ENCODE data around the gene TMEM201. TPM values are rescaled to one million over a fixed set of nuclear protein-coding genes. Genes with fewer than 3 reads are reported as not detected.

The TMEM201 gene
- total and polyA plus RNA-seq, 4 experiments from 2014 or later, result 0.41 to 12.9 (median 7.3) TPM

- H3K4me1 Mint-ChIP-seq, result peaks cover 29 to 85% (median 52%) of the 10 kb centered on the region in 4 donors
- DNase-seq, result peak; percentile 73 to 82 (median 78)
- peaks cover 0 to 2% (median 0%) of the 10 kb centered on the region in 8 donors for H3K9me3 Mint-ChIP-seq
- H3K27me3 Mint-ChIP-seq, result no peaks in the 10 kb centered on the region
- no peaks in the 10 kb centered on the region for H3K36me3 ChIP-seq (ENCODE audit: insufficient read depth, low read length)
- CTCF ChIA-PET (ENCODE audit: partially characterized antibody), result interaction anchor here (0.7 to 7.8 kb wide), 10 partner anchors 13 to 239 kb away, joined by 3 to 219 read pairs (median 18); partner anchors contain the start of gene PIK3CD
- peaks cover 78% of the 10 kb centered on the region for H3K4me1 ChIP-seq (ENCODE audit: insufficient read depth, low read length)
- H3K27ac ChIP-seq (ENCODE audit: low read depth, low read length), result peak overlapping the region; percentile 75
- H3K27me3 ChIP-seq (ENCODE audit: insufficient read depth, low read length), result no peaks in the 10 kb centered on the region
- H3K27ac Mint-ChIP-seq, result peak overlapping the region; percentile 81 to 98 (median 88)
- H3K4me3 Mint-ChIP-seq, result peak overlapping the region; percentile 87 to 96 (median 92)
- intact Hi-C loops (cut with micrococcal nuclease), result loop anchor here (1.0 to 5.0 kb wide), 6 partner anchors 23 to 313 kb away; partner anchors contain the start of genes CLSTN1, LZIC, NMNAT1 and TMEM201
- no peaks in the 10 kb centered on the region for H3K9me3 ChIP-seq (ENCODE audit: control insufficient read depth in 1 of 2, low read length in 2 of 2)
- POLR2A ChIA-PET (ENCODE audit: partially characterized antibody), result interaction anchor here (0.6 to 21.8 kb wide), 26 partner anchors 8 to 751 kb away, joined by 3 to 658 read pairs (median 6); partner anchors contain the start of genes CLSTN1, CTNNBIP1, ENO1 and LZIC
- peaks cover 13 to 27% of the 10 kb centered on the region in 2 donors for H3K36me3 Mint-ChIP-seq
- peak overlapping the region; percentile 95 for H3K4me3 ChIP-seq (ENCODE audit: low read length in 2 of 2)
Observed at GRCh38 chr1:9629445-9630201, 40.9 kb downstream of the TMEM201 start.

- CTCF ChIA-PET (ENCODE audit: partially characterized antibody), result interaction anchor here (0.6 to 7.8 kb wide), 12 partner anchors 13 to 238 kb away, joined by 3 to 219 read pairs (median 4); partner anchors contain the start of gene PIK3CD
- no peaks in the 10 kb centered on the region for H3K27me3 Mint-ChIP-seq
- H3K4me3 Mint-ChIP-seq, result peak overlapping the region; percentile 87 to 96 (median 92)
- intact Hi-C loops (cut with micrococcal nuclease), result no loop called here
- H3K4me1 Mint-ChIP-seq, result peaks cover 36 to 94% (median 60%) of the 10 kb centered on the region in 4 donors
- H3K27ac Mint-ChIP-seq, result peak overlapping the region; percentile 81 to 98 (median 88)
- H3K9me3 Mint-ChIP-seq, result peaks cover 0 to 2% (median 0%) of the 10 kb centered on the region in 8 donors
- POLR2A ChIA-PET (ENCODE audit: partially characterized antibody), result interaction anchor here (0.8 to 21.8 kb wide), 14 partner anchors 13 to 193 kb away, joined by 3 to 658 read pairs (median 8); partner anchors contain the start of genes CLSTN1 and PIK3CD
- peak overlapping the region; percentile 95 for H3K4me3 ChIP-seq (ENCODE audit: low read length in 2 of 2)
- H3K36me3 Mint-ChIP-seq, result peaks cover 19 to 34% of the 10 kb centered on the region in 2 donors
- DNase-seq, result peak; percentile 35 to 47 (median 42)
- H3K27me3 ChIP-seq (ENCODE audit: insufficient read depth, low read length), result no peaks in the 10 kb centered on the region
- no peaks in the 10 kb centered on the region for H3K9me3 ChIP-seq (ENCODE audit: control insufficient read depth in 1 of 2, low read length in 2 of 2)
- peaks cover 7% of the 10 kb centered on the region for H3K36me3 ChIP-seq (ENCODE audit: insufficient read depth, low read length)
- H3K27ac ChIP-seq (ENCODE audit: low read depth, low read length), result peak overlapping the region; percentile 75
- H3K4me1 ChIP-seq (ENCODE audit: insufficient read depth, low read length), result peaks cover 87% of the 10 kb centered on the region
Observed at GRCh38 chr1:9630331-9631111, 41.8 kb downstream of the TMEM201 start.

GRCh38 chr1:9631613-9632012 lies 42.9 kb downstream of the TMEM201 start:
- Mint-ChIP-seq H3K36me3 (peaks cover 23 to 37% of the 10 kb centered on the region in 2 donors), H3K9me3 (peaks cover 0 to 2% (median 0%) of the 10 kb centered on the region in 8 donors), H3K27me3 (no peaks in the 10 kb centered on the region), H3K4me3 (peak overlapping the region; percentile 87 to 96 (median 92)), H3K4me1 (peaks cover 34 to 86% (median 60%) of the 10 kb centered on the region in 4 donors), H3K27ac (peak overlapping the region in 5 of 7 donors; percentile 48 to 88 (median 55))
- Histone ChIP-seq H3K27ac (ENCODE audit: low read depth, low read length) (no peak overlapping the region), H3K27me3 (ENCODE audit: insufficient read depth, low read length) (no peaks in the 10 kb centered on the region), H3K9me3 (ENCODE audit: control insufficient read depth in 1 of 2, low read length in 2 of 2) (no peaks in the 10 kb centered on the region), H3K36me3 (ENCODE audit: insufficient read depth, low read length) (peaks cover 11% of the 10 kb centered on the region), H3K4me1 (ENCODE audit: insufficient read depth, low read length) (peaks cover 82% of the 10 kb centered on the region), H3K4me3 (ENCODE audit: low read length in 2 of 2) (no peak overlapping the region)
- intact Hi-C loops (cut with micrococcal nuclease), result no loop called here
- no peak for DNase-seq
- POLR2A ChIA-PET (ENCODE audit: partially characterized antibody), result interaction anchor here (0.6 to 21.8 kb wide), 8 partner anchors 12 to 1573 kb away, joined by 3 to 658 read pairs (median 20); partner anchors contain the start of gene PIK3CD
- CTCF ChIA-PET (ENCODE audit: partially characterized antibody), result interaction anchor here (1.0 to 7.8 kb wide), 6 partner anchors 11 to 236 kb away, joined by 3 to 219 read pairs (median 26); partner anchors contain the start of gene PIK3CD

DNA sequence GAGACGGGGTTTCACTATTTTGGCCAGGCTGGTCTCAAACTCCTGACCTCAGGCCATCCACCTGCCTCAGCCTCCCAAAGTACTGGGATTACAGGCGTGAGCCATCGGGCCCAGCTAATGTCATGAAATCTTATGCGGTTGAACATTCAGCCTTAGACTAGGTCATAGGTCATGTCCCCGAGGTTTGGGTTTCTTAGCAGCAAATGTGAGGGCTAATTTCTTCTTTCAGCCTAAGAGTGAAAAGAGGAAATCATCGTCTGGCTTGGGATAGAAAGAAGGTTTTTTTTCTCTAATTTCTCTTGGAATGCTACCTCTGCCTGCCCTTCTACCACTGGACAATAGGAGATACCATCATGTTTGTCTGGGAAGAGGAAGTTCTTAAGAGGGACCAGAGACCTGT lies 44.8 kb downstream of the TMEM201 start:
- H3K27ac ChIP-seq (ENCODE audit: low read depth, low read length), result no peak overlapping the region
- no peaks in the 10 kb centered on the region for H3K27me3 ChIP-seq (ENCODE audit: insufficient read depth, low read length)
- H3K4me3 Mint-ChIP-seq, result peak overlapping the region in 4 of 8 donors; percentile 13 to 36 (median 21)
- intact Hi-C loops (cut with micrococcal nuclease), result no loop called here
- H3K36me3 ChIP-seq (ENCODE audit: insufficient read depth, low read length), result peaks cover 11% of the 10 kb centered on the region
- H3K4me1 ChIP-seq (ENCODE audit: insufficient read depth, low read length), result peaks cover 66% of the 10 kb centered on the region
- POLR2A ChIA-PET (ENCODE audit: partially characterized antibody), result interaction anchor here (7.7 to 21.8 kb wide), 3 partner anchors 10 to 83 kb away, joined by 147 to 658 read pairs (median 403); partner anchors contain the start of gene PIK3CD
- no peak overlapping the region for H3K4me3 ChIP-seq (ENCODE audit: low read length in 2 of 2)
- H3K4me1 Mint-ChIP-seq, result peaks cover 27 to 79% (median 54%) of the 10 kb centered on the region in 4 donors
- CTCF ChIA-PET (ENCODE audit: partially characterized antibody), result no interaction called here
- H3K27ac Mint-ChIP-seq, result peak overlapping the region in 4 of 7 donors; percentile 59 to 88 (median 65)
- H3K9me3 Mint-ChIP-seq, result peaks cover 0 to 2% (median 0%) of the 10 kb centered on the region in 8 donors
- H3K9me3 ChIP-seq (ENCODE audit: control insufficient read depth in 1 of 2, low read length in 2 of 2), result no peaks in the 10 kb centered on the region
- H3K27me3 Mint-ChIP-seq, result no peaks in the 10 kb centered on the region
- H3K36me3 Mint-ChIP-seq, result peaks cover 28 to 43% of the 10 kb centered on the region in 2 donors
- DNase-seq, result no peak

- Histone ChIP-seq H3K4me1 (ENCODE audit: insufficient read depth, low read length) (peaks cover 68% of the 10 kb centered on the region), H3K36me3 (ENCODE audit: insufficient read depth, low read length) (peaks cover 11% of the 10 kb centered on the region)
- H3K9me3 Mint-ChIP-seq, result peaks cover 0 to 2% (median 0%) of the 10 kb centered on the region in 8 donors
Observed at GRCh38 chr1:9634582-9634981, 45.9 kb downstream of the TMEM201 start.

GRCh38 chr1:9639227-9639626 lies 50.5 kb downstream of the TMEM201 start:
- Mint-ChIP-seq H3K4me1 (peaks cover 39 to 80% (median 54%) of the 10 kb centered on the region in 4 donors), H3K4me3 (peak overlapping the region in 4 of 8 donors; percentile 17 to 49 (median 30)), H3K27me3 (no peaks in the 10 kb centered on the region), H3K27ac (peak overlapping the region in 5 of 7 donors; percentile 50 to 81 (median 60)), H3K36me3 (peaks cover 37 to 44% of the 10 kb centered on the region in 2 donors), H3K9me3 (no peaks in the 10 kb centered on the region)
- ChIA-PET POLR2A (ENCODE audit: partially characterized antibody) (interaction anchor here (9.8 to 21.8 kb wide), 2 partner anchors 10 to 15 kb away, joined by 147 to 658 read pairs; partner anchors contain the start of gene PIK3CD), CTCF (ENCODE audit: partially characterized antibody) (interaction anchor here (1.4 kb wide), 1 partner anchor 23 kb away, joined by 4 read pairs; no protein-coding TSS in a partner anchor)
- Histone ChIP-seq H3K4me3 (ENCODE audit: low read length in 2 of 2) (no peak overlapping the region), H3K27ac (ENCODE audit: low read depth, low read length) (no peak overlapping the region), H3K9me3 (ENCODE audit: control insufficient read depth in 1 of 2, low read length in 2 of 2) (no peaks in the 10 kb centered on the region), H3K36me3 (ENCODE audit: insufficient read depth, low read length) (peaks cover 11% of the 10 kb centered on the region), H3K27me3 (ENCODE audit: insufficient read depth, low read length) (no peaks in the 10 kb centered on the region), H3K4me1 (ENCODE audit: insufficient read depth, low read length) (peaks cover 50% of the 10 kb centered on the region)
- intact Hi-C loops (cut with micrococcal nuclease), result no loop called here
- no peak for DNase-seq

More at GRCh38 chr1:9634582-9634981, 45.9 kb downstream of the TMEM201 start:
- Histone ChIP-seq H3K9me3 (ENCODE audit: control insufficient read depth in 1 of 2, low read length in 2 of 2) (no peaks in the 10 kb centered on the region), H3K27me3 (ENCODE audit: insufficient read depth, low read length) (no peaks in the 10 kb centered on the region), H3K4me3 (ENCODE audit: low read length in 2 of 2) (no peak overlapping the region), H3K27ac (ENCODE audit: low read depth, low read length) (no peak overlapping the region)
- Mint-ChIP-seq H3K4me1 (peaks cover 29 to 78% (median 52%) of the 10 kb centered on the region in 4 donors), H3K27ac (peak overlapping the region in 2 of 7 donors; percentile 32 to 48), H3K4me3 (no peak overlapping the region), H3K27me3 (no peaks in the 10 kb centered on the region), H3K36me3 (peaks cover 28 to 47% of the 10 kb centered on the region in 2 donors)
- POLR2A ChIA-PET (ENCODE audit: partially characterized antibody), result interaction anchor here (0.6 to 21.8 kb wide), 5 partner anchors 8 to 1299 kb away, joined by 3 to 658 read pairs (median 6); partner anchors contain the start of gene PIK3CD
- CTCF ChIA-PET (ENCODE audit: partially characterized antibody), result interaction anchor here (0.7 kb wide), 1 partner anchor 160 kb away, joined by 3 read pairs; no protein-coding TSS in a partner anchor
- intact Hi-C loops (cut with micrococcal nuclease), result no loop called here
- no peak for DNase-seq

Data from CD4-positive, alpha-beta memory T cell (primary cell).